NT2/D1 (cell line): ENCODE data around the gene SH3PXD2A.

ENCODE experiments used
- SUZ12 ChIP-seq: IDR thresholded peaks from 2 replicates; pipeline ENCODE4 v1.6.1; 2011; ENCODE audit not compliant: insufficient read length, insufficient read depth; ENCODE audit errors: extremely low read depth
- YY1 ChIP-seq: IDR thresholded peaks from 2 replicates; pipeline ENCODE4 v1.6.1; 2011; ENCODE audit not compliant: insufficient read length, insufficient read depth
- ZNF274 ChIP-seq: IDR thresholded peaks from 2 replicates; pipeline ENCODE4 v1.6.1; 2011; ENCODE audit warnings: mild to moderate bottlenecking, low read depth, low read length

DNA sequence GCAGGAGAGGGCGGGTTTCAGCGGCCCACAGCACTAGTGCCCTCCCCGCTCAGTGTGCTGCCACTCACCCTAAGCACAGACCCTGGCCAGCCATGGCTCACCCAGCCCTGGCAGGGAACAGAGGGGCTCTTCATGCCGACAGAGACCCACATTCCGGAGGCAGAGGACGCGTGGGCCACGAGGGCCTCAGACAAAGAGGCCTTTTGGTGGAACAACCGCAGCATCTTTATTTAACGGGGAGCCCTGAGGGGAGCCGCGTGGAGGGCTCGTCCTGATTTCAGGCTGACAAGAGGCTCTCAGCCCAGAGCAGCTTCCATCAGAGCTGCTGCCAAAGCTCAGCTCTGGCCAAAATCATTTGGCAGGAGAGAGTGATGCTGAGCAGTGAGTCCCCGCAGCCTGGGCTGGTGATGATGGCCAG is 127.8 kb downstream of the SH3PXD2A start:
- TF ChIP-seq ZNF274 = no peak
- TF ChIP-seq SUZ12 = no peak
- TF ChIP-seq YY1 = no peak
